SK-N-SH (cell line): ENCODE measurements around the gene SYNJ1. TPM values are rescaled to one million over a fixed set of nuclear protein-coding genes. Genes with fewer than 3 reads are reported as not detected.

Experiments used
- CTCF ChIA-PET: fragments of 300-600, 350-600 bp; formaldehyde crosslinking; extraction: SDS; loops from one replicate; lab custom pipeline; 2021; lab: Yijun Ruan, JAX
- POLR2A ChIA-PET: fragments of 350-600 bp; sonication (Branson Sonifier 250); formaldehyde crosslinking; extraction: SDS; loops from one replicate; lab custom pipeline; 2020; ENCODE audit warnings: antibody characterized with exemption, inconsistent platforms; lab: Yijun Ruan, JAX
- DNase-seq: peaks from one replicate; pipeline ENCODE4 v3.0.0; 2012
- H2AFZ ChIP-seq: fragments of 200-600 bp; sonication (generic); 2 replicates; pipeline ENCODE4 v1.8.1; 2016; ENCODE audit warnings: antibody characterized with exemption, mild to moderate bottlenecking, low read depth
- H3F3A ChIP-seq: fragments of 200-600 bp; sonication (generic); replicated peaks from 2 replicates; pipeline ENCODE3; 2016; ENCODE audit warnings: antibody characterized with exemption, mild to moderate bottlenecking; ENCODE audit not compliant: insufficient read depth
- H3K27ac ChIP-seq, 2 experiments: fragments of 200-500 bp in 1 of 2; fragments of 200-600 bp in 1 of 2; sonication (Bioruptor generic) in 1 of 2; sonication (generic), shearing (Covaris generic) in 1 of 2; 2 replicates each; pipeline versions ENCODE4 v1.5.1 to v1.6.1; 2014 to 2016; ENCODE audit warnings: low read depth in 2 of 2, inconsistent platforms in 1 of 2, low read length in 1 of 2, mild to moderate bottlenecking in 1 of 2, mixed read lengths in 1 of 2
- H3K27me3 ChIP-seq: fragments of 200-600 bp; sonication (generic), shearing (Covaris generic); 2 replicates; pipeline ENCODE4 v1.6.1; 2016; ENCODE audit warnings: mixed run types; ENCODE audit not compliant: insufficient read depth
- H3K36me3 ChIP-seq, 2 experiments: fragments of 200-500 bp in 1 of 2; fragments of 200-600 bp in 1 of 2; sonication (Bioruptor generic) in 1 of 2; sonication (generic) in 1 of 2; replicated peaks in 1 of 2; 2 replicates each; pipeline versions ENCODE3 to v1.5.1; 2014 to 2016; ENCODE audit warnings: low read length in 1 of 2, mild to moderate bottlenecking in 1 of 2; ENCODE audit not compliant: insufficient read depth in 2 of 2, control insufficient read depth in 1 of 2
- H3K4me1 ChIP-seq, 2 experiments: fragments of 200-500 bp in 1 of 2; fragments of 200-600 bp in 1 of 2; sonication (Bioruptor generic) in 1 of 2; sonication (generic), shearing (Covaris generic) in 1 of 2; 2 replicates each; pipeline versions ENCODE4 v1.5.1 to v1.6.1; 2014 to 2016; ENCODE audit warnings: low read depth in 1 of 2, low read length in 1 of 2, mixed run types in 1 of 2; ENCODE audit not compliant: insufficient read depth in 2 of 2, control insufficient read depth in 1 of 2
- H3K4me2 ChIP-seq: fragments of 200-600 bp; sonication (generic), shearing (Covaris generic); 2 replicates; pipeline ENCODE4 v1.6.1; 2017; ENCODE audit warnings: mixed run types
- H3K4me3 ChIP-seq, 2 experiments: fragments of 200-500 bp in 1 of 2; fragments of 200-600 bp in 1 of 2; sonication (Bioruptor generic) in 1 of 2; sonication (generic), shearing (Covaris generic) in 1 of 2; 2 replicates each; pipeline versions ENCODE4 v1.5.1 to v1.8.1; 2014 to 2016; ENCODE audit warnings: low read depth in 2 of 2, inconsistent platforms in 1 of 2, low read length in 1 of 2, mild to moderate bottlenecking in 1 of 2, mixed read lengths in 1 of 2, moderate library complexity in 1 of 2
- H3K79me2 ChIP-seq: fragments of 200-600 bp; sonication (generic); 2 replicates; pipeline ENCODE4 v1.8.1; 2017; ENCODE audit warnings: mild to moderate bottlenecking; ENCODE audit not compliant: insufficient read depth
- H3K9ac ChIP-seq: fragments of 200-600 bp; sonication (generic); 2 replicates; pipeline ENCODE4 v1.6.1; 2017; ENCODE audit warnings: mixed run types
- H3K9me2 ChIP-seq: fragments of 200-600 bp; sonication (generic); 2 replicates; pipeline ENCODE4 v1.6.1; 2017; ENCODE audit warnings: mixed run types
- H3K9me3 ChIP-seq: fragments of 200-600 bp; sonication (generic); 2 replicates; pipeline ENCODE4 v1.6.1; 2017; ENCODE audit warnings: mixed run types, mild to moderate bottlenecking, moderate library complexity
- H4K20me1 ChIP-seq: fragments of 200-600 bp; sonication (generic); 2 replicates; pipeline ENCODE4 v1.6.1; 2017; ENCODE audit warnings: mild to moderate bottlenecking, mixed run types; ENCODE audit not compliant: insufficient read depth
- CHD2 ChIP-seq: fragments of 150-350 bp; IDR thresholded peaks from 2 replicates; pipeline ENCODE4 v1.6.1; 2018; ENCODE audit warnings: low read length; ENCODE audit not compliant: partially characterized antibody
- CTCF ChIP-seq: fragments of 200-600 bp; sonication (generic); IDR thresholded peaks from 2 replicates; pipeline ENCODE4 v1.6.1; 2017; ENCODE audit warnings: antibody characterized with exemption, mild to moderate bottlenecking, moderate library complexity
- ELF1 ChIP-seq: IDR thresholded peaks from 2 replicates; pipeline ENCODE4 v1.4.0; 2012
- FOXJ3 ChIP-seq: sonication (generic); formaldehyde crosslinking; IDR thresholded peaks from 2 replicates; pipeline ENCODE4 v1.5.1; 2020; ENCODE audit warnings: mild to moderate bottlenecking, missing genetic modification reagents
- FOXM1 ChIP-seq: IDR thresholded peaks from 2 replicates; pipeline ENCODE4 v1.4.0; 2012; ENCODE audit warnings: low read depth, mild to moderate bottlenecking
- GATA2 ChIP-seq: sonication (generic); formaldehyde crosslinking; IDR thresholded peaks from 2 replicates; pipeline ENCODE4 v1.5.0; 2020; ENCODE audit warnings: mild to moderate bottlenecking, missing genetic modification reagents
- IRF3 ChIP-seq: fragments of 150-350 bp; IDR thresholded peaks from 2 replicates; pipeline ENCODE4 v1.6.1; 2016; ENCODE audit warnings: mild to moderate bottlenecking, low read depth, low read length
- JUND ChIP-seq: IDR thresholded peaks from 2 replicates; pipeline ENCODE4 v1.4.0; 2012
- MXI1 ChIP-seq: IDR thresholded peaks from 2 replicates; pipeline ENCODE4 v1.6.1; 2012; ENCODE audit warnings: mild to moderate bottlenecking, low read depth, low read length, improper control_type of control experiment
- RCOR1 ChIP-seq: fragments of 150-350 bp; IDR thresholded peaks from 2 replicates; pipeline ENCODE4 v1.6.1; 2017; ENCODE audit warnings: antibody characterized with exemption, low read length
- REST ChIP-seq: IDR thresholded peaks from 2 replicates; pipeline ENCODE4 v1.6.1; 2012; ENCODE audit warnings: mild to moderate bottlenecking, low read depth, low read length, moderate library complexity
- SMC3 ChIP-seq: IDR thresholded peaks from 2 replicates; pipeline ENCODE4 v1.6.1; 2012; ENCODE audit warnings: low read depth, low read length, improper control_type of control experiment
- TAF1 ChIP-seq: IDR thresholded peaks from 2 replicates; pipeline ENCODE4 v1.6.1; 2012; ENCODE audit warnings: low read depth, mild to moderate bottlenecking, low read length, moderate library complexity, borderline replicate concordance
- TCF12 ChIP-seq: IDR thresholded peaks from 2 replicates; pipeline ENCODE4 v1.4.0; 2012
- USF2 ChIP-seq: fragments of 150-350 bp; IDR thresholded peaks from 2 replicates; pipeline ENCODE4 v1.6.1; 2017; ENCODE audit warnings: antibody characterized with exemption, low read length, low read depth, borderline replicate concordance
- YY1 ChIP-seq: IDR thresholded peaks from 2 replicates; pipeline ENCODE4 v1.4.0; 2012; ENCODE audit warnings: low read depth, mild to moderate bottlenecking
- ZBTB33 ChIP-seq: IDR thresholded peaks from 2 replicates; pipeline ENCODE4 v1.4.0; 2012; ENCODE audit warnings: low read depth, borderline replicate concordance
- WGBS: methylation state at CpG from one replicate; pipeline ENCODE4 v1.1.6; 2017; ENCODE audit warnings: low lambda C conversion rate; 5-methylcytosine and 5-hydroxymethylcytosine counted together
- polyA plus RNA-seq, 3 experiments: library from polyadenylated mRNA; depleted of rRNA; stranded (reverse); fragments of >200 nt; gene quantifications; 2 replicates each; pipeline ENCODE4 v1.2.3, GENCODE V29; 2012

The SYNJ1 gene
- polyA plus RNA-seq, 1 of the 3 experiments (the other 2 are of a cell fraction): 3.3 TPM

- TF ChIP-seq CTCF: no peak
- TF ChIP-seq FOXJ3 (CRISPR knock-in tag): no peak
- TF ChIP-seq SMC3: no peak
- TF ChIP-seq USF2: no peak
- no peak for TF ChIP-seq GATA2 (CRISPR knock-in tag)
- no peak for TF ChIP-seq ELF1
- TF ChIP-seq, all 33 proteins: peak for 0
Observed at GRCh38 chr21:32764186-32764585, 36.4 kb upstream of the SYNJ1 start (continued).

- Histone ChIP-seq H2AFZ (no peak overlapping the region), H3K79me2 (peaks cover 23% of the 10 kb centered on the region; the same call in 1 of the 2 replicates), H3K27me3 (no peaks in the 10 kb centered on the region), H3K36me3 (peaks cover 83 to 87% of the 10 kb centered on the region in 2 experiments), H3K4me3 (no peak overlapping the region), H3F3A (no peaks in the 10 kb centered on the region), H3K9me2 (no peaks in the 10 kb centered on the region), H3K9ac (no peak overlapping the region), H3K4me2 (no peak overlapping the region), H4K20me1 (no peaks in the 10 kb centered on the region; the same call in 1 of the 2 replicates), H3K27ac (no peak overlapping the region), H3K4me1 (no peaks in the 10 kb centered on the region; a peak in 1 of 4 replicates), H3K9me3 (no peaks in the 10 kb centered on the region)
- 100% methylated on average over 1 of the region's 1 CpG for WGBS
- ChIA-PET CTCF (interaction anchor here (0.6 to 4.4 kb wide), 5 partner anchors 14 to 708 kb away, joined by 3 to 27 read pairs (median 3); partner anchors contain the start of gene PAXBP1), POLR2A (no interaction called here)
- DNase-seq: no peak
- TF ChIP-seq JUND (no peak), IRF3 (no peak), TAF1 (no peak), YY1 (no peak), SMC3 (no peak), FOXM1 (no peak), REST (no peak), ZBTB33 (no peak), RCOR1 (no peak), CHD2 (no peak), MXI1 (no peak), FOXJ3 (CRISPR knock-in tag) (no peak), TCF12 (no peak), USF2 (no peak)
Observed at GRCh38 chr21:32757804-32758203, 30.0 kb upstream of the SYNJ1 start.
